Left lung (tissue), 10 donors: ENCODE results near the gene FRMD4A. TPM values are rescaled to one million over a fixed set of nuclear protein-coding genes. Genes with fewer than 3 reads are reported as not detected.

ENCODE experiments used
- ATAC-seq: fragments of 200-7000 bp; cut with Tn5 transposase; one replicate; pipeline ENCODE4 v1.9.1; 2020; ENCODE audit warnings: moderate library complexity
- DNase-seq, 4 donors: peaks; one replicate each; pipeline ENCODE4 v3.0.0-alpha.2; 2013 to 2020
- H3K27ac ChIP-seq, 2 donors: fragments of 200-600 bp; sonication (generic) in 1 of 2; one replicate each; pipeline versions ENCODE4 v1.5.0 to v1.8.0; 2020 to 2021
- H3K27me3 ChIP-seq, 2 donors: fragments of 200-600 bp; sonication (generic) in 1 of 2; one replicate each; pipeline versions ENCODE4 v1.5.0 to v1.8.0; 2020 to 2021
- H3K36me3 ChIP-seq, 2 donors: fragments of 200-600 bp; sonication (generic) in 1 of 2; one replicate each; pipeline versions ENCODE4 v1.5.0 to v1.8.0; 2020 to 2021
- H3K4me1 ChIP-seq, 2 donors: fragments of 200-600 bp; one replicate each; pipeline ENCODE4 v1.8.0; 2021
- H3K4me3 ChIP-seq, 2 donors: fragments of 200-600 bp; sonication (generic) in 1 of 2; one replicate each; pipeline versions ENCODE4 v1.5.0 to v1.8.0; 2020 to 2021; ENCODE audit warnings: mild to moderate bottlenecking in 1 of 2
- H3K9me3 ChIP-seq, 2 donors: fragments of 200-600 bp; sonication (generic) in 1 of 2; one replicate each; pipeline versions ENCODE4 v1.5.0 to v1.8.0; 2020 to 2021
- CTCF ChIP-seq, 2 donors: fragments of 200-600 bp; sonication (generic) in 1 of 2; IDR thresholded peaks; one replicate each; pipeline versions ENCODE4 v1.5.0 to v1.8.0; 2021; ENCODE audit warnings: antibody characterized with exemption in 2 of 2
- intact Hi-C, 2 donors: fragments of 100-400 bp; cut with DNase I; formaldehyde crosslinking; loops; one replicate each; pipeline versions ENCODE4 v1.11.2 to v1.14.2; 2022
- polyA plus RNA-seq, 6 donors: library from polyadenylated mRNA; unstranded; fragments of 120-200 nt; gene quantifications; one replicate each; pipeline ENCODE4 v1.2.1, GENCODE V29; 2013; ENCODE audit not compliant: insufficient read length in 6 of 6
- total RNA-seq, 2 donors: library from RNA; stranded (reverse); fragmentation: NEBNext Ultra II Directional; extraction: Animal tissue kit (Norgen Biotek cat#: 25700); gene quantifications; one replicate each; pipeline ENCODE4 v1.2.1, GENCODE V29; 2021
- donor health status: DM: no; HTN: yes; CAD: no.
- donor health status: DM: no; HTN: no; CAD: no.

The FRMD4A gene
- total and polyA plus RNA-seq, 8 donors, result 33.9 to 62.8 (median 57.0) TPM

- ATAC-seq, result no peak
- intact Hi-C loops, result no loop called here
Measured at GRCh38 chr10:14022954-14023672, 307.6 kb downstream of the FRMD4A start.

DNA sequence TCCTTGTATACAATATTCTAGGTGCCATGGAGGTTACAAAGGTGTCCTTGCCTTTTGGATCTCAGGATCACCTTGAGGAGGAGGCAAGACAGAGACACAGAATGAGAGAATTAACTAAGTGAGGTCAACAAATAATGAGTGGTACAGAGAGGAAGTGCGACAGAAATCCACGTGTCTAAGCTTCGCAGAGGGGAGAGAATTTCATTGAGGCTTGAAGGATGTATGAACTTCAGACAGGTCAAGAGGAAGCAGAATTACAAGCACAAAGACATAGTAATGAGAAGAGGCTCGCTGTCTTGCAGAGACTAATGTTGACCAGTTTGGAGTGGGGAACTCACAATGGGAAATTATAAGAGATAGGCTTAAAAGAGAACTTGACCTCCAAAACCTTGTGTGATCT lies 308.7 kb downstream of the FRMD4A start:
- no peak for TF ChIP-seq CTCF (IDR thresholded peaks at IDR 0.05)
- H3K4me1 ChIP-seq, result no peaks in the 10 kb centered on the region
- no peak for DNase-seq
- H3K36me3 ChIP-seq, result no peaks in the 10 kb centered on the region
- H3K9me3 ChIP-seq, result peaks cover 0 to 5% of the 10 kb centered on the region in 2 donors
- intact Hi-C loops, result no loop called here
- no peak overlapping the region for H3K4me3 ChIP-seq
- no peak overlapping the region for H3K27ac ChIP-seq
- H3K27me3 ChIP-seq, result no peaks in the 10 kb centered on the region
- ATAC-seq, result no peak

More at GRCh38 chr10:14022954-14023672, 307.6 kb downstream of the FRMD4A start:
- no peak for DNase-seq
- peaks cover 0 to 5% of the 10 kb centered on the region in 2 donors for H3K9me3 ChIP-seq
- H3K36me3 ChIP-seq, result no peaks in the 10 kb centered on the region
- no peak for TF ChIP-seq CTCF (IDR thresholded peaks at IDR 0.05)
- H3K4me3 ChIP-seq, result no peak overlapping the region
- H3K27me3 ChIP-seq, result no peaks in the 10 kb centered on the region
- H3K4me1 ChIP-seq, result no peaks in the 10 kb centered on the region
- no peak overlapping the region for H3K27ac ChIP-seq

DNA sequence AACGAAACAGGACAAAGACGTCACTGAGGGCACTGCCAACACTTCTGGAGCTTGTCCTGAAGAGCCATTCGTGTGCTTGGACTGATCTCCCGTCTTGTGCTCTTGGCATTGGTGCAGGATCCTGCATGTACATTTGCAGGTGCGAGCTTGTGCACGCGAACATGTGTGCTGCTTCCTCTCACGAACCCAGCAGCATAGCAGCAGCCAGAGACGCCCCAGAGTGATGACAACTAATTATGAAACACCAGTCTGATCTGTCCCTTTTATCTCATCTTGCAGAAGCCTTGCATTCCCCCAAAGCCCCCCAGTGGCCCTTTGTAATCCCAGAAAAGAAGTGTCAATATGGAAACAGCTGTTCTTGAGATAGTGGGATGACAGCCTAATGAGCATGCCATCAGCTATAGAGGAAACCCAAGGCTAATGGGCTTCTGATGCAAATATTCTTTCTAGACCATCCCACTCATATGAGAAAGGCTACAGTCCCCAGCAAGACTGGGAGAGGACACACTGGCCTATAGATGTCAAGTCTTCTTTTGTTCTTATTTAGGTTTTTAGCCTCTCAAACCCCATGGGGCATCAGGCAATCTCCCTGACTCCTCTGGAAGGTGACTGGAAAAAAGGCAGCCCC lies 310.6 kb downstream of the FRMD4A start:
- no peak for TF ChIP-seq CTCF (IDR thresholded peaks at IDR 0.05)

GRCh38 chr10:14017467-14017866 lies 313.3 kb downstream of the FRMD4A start:
- Histone ChIP-seq H3K36me3 (no peaks in the 10 kb centered on the region), H3K27ac (no peak overlapping the region), H3K9me3 (peaks cover 0 to 5% of the 10 kb centered on the region in 2 donors), H3K4me1 (peaks cover 0 to 11% of the 10 kb centered on the region in 2 donors), H3K4me3 (no peak overlapping the region), H3K27me3 (no peaks in the 10 kb centered on the region)
- intact Hi-C loops, result no loop called here
- DNase-seq (no peak), ATAC-seq (no peak)
- TF ChIP-seq CTCF (IDR thresholded peaks at IDR 0.05), result no peak

More for the DNA sequence above, 310.6 kb downstream of the FRMD4A start:
- Histone ChIP-seq H3K27ac (no peak overlapping the region), H3K4me1 (peaks cover 0 to 11% of the 10 kb centered on the region in 2 donors), H3K27me3 (no peaks in the 10 kb centered on the region), H3K36me3 (no peaks in the 10 kb centered on the region), H3K4me3 (no peak overlapping the region), H3K9me3 (peaks cover 0 to 5% of the 10 kb centered on the region in 2 donors)
- no peak for ATAC-seq
- DNase-seq, result no peak
- intact Hi-C loops, result no loop called here

GRCh38 chr10:14016931-14017333 lies 313.8 kb downstream of the FRMD4A start:
- H3K4me1 ChIP-seq, result peaks cover 0 to 11% of the 10 kb centered on the region in 2 donors
- TF ChIP-seq CTCF (IDR thresholded peaks at IDR 0.05), result no peak
- no peak overlapping the region for H3K4me3 ChIP-seq
- ATAC-seq (no peak), DNase-seq (no peak)
- H3K36me3 ChIP-seq, result no peaks in the 10 kb centered on the region
- no peaks in the 10 kb centered on the region for H3K27me3 ChIP-seq
- no peak overlapping the region for H3K27ac ChIP-seq
- H3K9me3 ChIP-seq, result peaks cover 0 to 5% of the 10 kb centered on the region in 2 donors
- intact Hi-C loops, result no loop called here
